Spleen (tissue), 7 donors: Measurements from ENCODE around the gene PTPRN2.

Source experiments
- POLR2A ChIP-seq, 3 donors: fragments of 450-650 bp; IDR thresholded peaks; one replicate each; pipeline ENCODE4 v1.5.1; 2017; ENCODE audit warnings: antibody characterized with exemption in 3 of 3, mild to moderate bottlenecking in 1 of 3
- TF ChIP-seq, protein P1 (sequence below), 11 experiments: fragments of 200-600 bp in 7 of 11; fragments of 450-650 bp in 4 of 11; sonication (generic) in 4 of 11; IDR thresholded peaks in 8 of 11; conservative IDR thresholded peaks in 3 of 11; 1 replicate in 7 of 11; 2 replicates in 4 of 11; pipeline versions ENCODE4 v1.4.0 to v1.8.0; 2016 to 2021; ENCODE audit warnings: antibody characterized with exemption in 11 of 11, inconsistent platforms in 4 of 11, mild to moderate bottlenecking in 1 of 11
- donor health status: DM: no; HTN: no; CAD: no; lungs with moderate emphysema.
- donor health status: DM: no; HTN: no; CAD: no.
- donor health status: DM: no; HTN: no; CAD: no.

DNA sequence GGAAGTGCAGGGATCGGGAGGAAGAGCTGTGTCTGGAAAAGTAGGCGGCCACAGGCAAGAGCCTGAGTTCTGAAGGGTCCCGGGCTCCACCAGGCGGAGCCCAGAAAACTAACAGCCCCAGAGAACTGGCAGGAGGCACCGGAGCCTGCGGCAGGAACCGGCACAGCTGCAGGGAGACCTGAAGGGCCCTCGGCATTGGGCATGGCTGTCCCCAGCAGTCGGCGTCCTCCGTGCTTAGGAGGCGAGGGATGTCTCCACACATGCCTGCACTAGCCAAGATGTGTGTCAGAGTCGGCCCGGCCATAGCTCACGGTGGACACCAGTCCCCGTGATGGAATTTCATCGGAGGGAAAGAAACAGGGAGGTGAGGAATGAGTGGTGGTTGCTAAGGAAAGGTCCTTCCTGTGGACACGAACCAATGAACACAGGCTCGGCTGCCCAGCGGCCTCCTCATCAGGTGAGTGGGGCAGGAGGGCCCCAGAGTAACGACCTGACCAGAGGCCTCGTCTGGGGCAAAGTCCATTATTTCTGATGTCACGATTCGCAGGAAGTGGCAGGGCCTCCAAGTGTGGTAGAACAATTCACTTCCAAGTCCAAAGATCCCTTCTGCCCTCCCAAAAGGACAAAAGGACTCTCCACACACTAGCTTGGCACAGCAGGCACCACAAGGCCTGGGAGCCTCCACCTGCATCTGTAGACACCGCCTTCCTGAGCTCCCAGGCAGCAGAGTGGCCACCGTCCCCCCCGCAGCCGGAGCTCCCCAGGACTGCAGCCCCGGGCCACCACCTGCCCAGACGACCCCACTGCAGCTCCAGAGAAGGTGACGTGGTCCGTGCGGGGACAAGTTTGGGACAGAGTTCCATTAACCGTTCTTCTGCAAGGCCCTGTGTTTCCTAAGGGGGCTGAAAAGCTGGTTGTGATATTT is 444.2 kb downstream of the PTPRN2 start:
- TF ChIP-seq, protein P1, sequence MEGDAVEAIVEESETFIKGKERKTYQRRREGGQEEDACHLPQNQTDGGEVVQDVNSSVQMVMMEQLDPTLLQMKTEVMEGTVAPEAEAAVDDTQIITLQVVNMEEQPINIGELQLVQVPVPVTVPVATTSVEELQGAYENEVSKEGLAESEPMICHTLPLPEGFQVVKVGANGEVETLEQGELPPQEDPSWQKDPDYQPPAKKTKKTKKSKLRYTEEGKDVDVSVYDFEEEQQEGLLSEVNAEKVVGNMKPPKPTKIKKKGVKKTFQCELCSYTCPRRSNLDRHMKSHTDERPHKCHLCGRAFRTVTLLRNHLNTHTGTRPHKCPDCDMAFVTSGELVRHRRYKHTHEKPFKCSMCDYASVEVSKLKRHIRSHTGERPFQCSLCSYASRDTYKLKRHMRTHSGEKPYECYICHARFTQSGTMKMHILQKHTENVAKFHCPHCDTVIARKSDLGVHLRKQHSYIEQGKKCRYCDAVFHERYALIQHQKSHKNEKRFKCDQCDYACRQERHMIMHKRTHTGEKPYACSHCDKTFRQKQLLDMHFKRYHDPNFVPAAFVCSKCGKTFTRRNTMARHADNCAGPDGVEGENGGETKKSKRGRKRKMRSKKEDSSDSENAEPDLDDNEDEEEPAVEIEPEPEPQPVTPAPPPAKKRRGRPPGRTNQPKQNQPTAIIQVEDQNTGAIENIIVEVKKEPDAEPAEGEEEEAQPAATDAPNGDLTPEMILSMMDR (IDR thresholded peaks at IDR 0.05 in 8 of 11, conservative IDR thresholded peaks at IDR 0.05 in 3 of 11), result no peak
- TF ChIP-seq POLR2A (IDR thresholded peaks at IDR 0.05), result no peak
